ENCODE measurements around the gene MAP7D2. TPM values are rescaled to one million over a fixed set of nuclear protein-coding genes. Genes with fewer than 3 reads are reported as not detected.

The MAP7D2 gene
- total and polyA plus RNA-seq, 2 of the 13 experiments (the other 11 are each of a cell fraction or from before 2014, with no cell fraction given): 9.6 to 10.5 TPM

DNA sequence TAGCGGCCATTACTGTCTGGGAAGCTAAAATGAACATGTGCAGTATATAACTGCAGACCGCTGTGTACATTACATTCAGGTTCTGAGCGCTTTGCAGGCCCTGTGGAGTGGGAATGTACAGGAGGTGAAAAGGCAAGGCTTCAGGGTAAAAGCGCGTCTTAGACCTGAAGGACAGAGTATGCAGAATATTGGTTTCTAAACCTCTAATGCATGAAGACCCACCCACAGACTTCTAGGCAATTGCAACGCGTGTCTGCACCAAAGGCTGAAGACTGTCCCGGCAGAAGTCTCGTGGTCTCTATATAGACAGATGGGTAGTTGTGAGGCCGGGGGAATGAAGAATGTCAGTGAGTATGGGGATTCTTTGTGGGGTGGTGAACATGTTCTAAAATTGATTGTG lies 5.4 kb downstream of the MAP7D2 start:
- intact Hi-C loops (cut with micrococcal nuclease; ENCODE audit: unreplicated experiment): no loop called here
- TF ChIP-seq ZNF609 (CRISPR knock-in tag; IDR thresholded peaks at IDR 0.05; ENCODE audit: borderline replicate concordance): no peak
- no peak for TF ChIP-seq HMGXB4 (CRISPR knock-in tag; IDR thresholded peaks at IDR 0.05; ENCODE audit: borderline replicate concordance in 1 of 2, low read depth in 1 of 2)
- TF ChIP-seq ZNF224 (CRISPR knock-in tag; IDR thresholded peaks at IDR 0.05): no peak
- TF ChIP-seq MIER3 (CRISPR knock-in tag; IDR thresholded peaks at IDR 0.05; ENCODE audit: borderline replicate concordance): no peak
- TF ChIP-seq ZNF30 (CRISPR knock-in tag; IDR thresholded peaks at IDR 0.05): no peak
- TF ChIP-seq ZKSCAN5 (CRISPR knock-in tag; IDR thresholded peaks at IDR 0.05): no peak
- TF ChIP-seq PAWR (CRISPR knock-in tag; IDR thresholded peaks at IDR 0.05; ENCODE audit: borderline replicate concordance): no peak
- no peak for TF ChIP-seq MLX (CRISPR knock-in tag; IDR thresholded peaks at IDR 0.05)
- TF ChIP-seq PPARG (CRISPR knock-in tag; conservative IDR thresholded peaks at IDR 0.05): no peak
- Histone ChIP-seq H3K79me2 (ENCODE audit: insufficient read depth, low read length) (peaks cover 5% of the 10 kb centered on the region), H3K36me3 (replicated peaks in 1 of 2; ENCODE audit: control insufficient read depth in 1 of 2, insufficient read depth in 2 of 2, low read length in 2 of 2) (no peaks in the 10 kb centered on the region), H3K9me3 (ENCODE audit: low read length) (no peaks in the 10 kb centered on the region), H4K20me1 (ENCODE audit: insufficient read depth, low read length) (no peaks in the 10 kb centered on the region), H2AFZ (ENCODE audit: low read length) (no peak overlapping the region), H3K9ac (ENCODE audit: insufficient read depth, low read depth, low read length) (no peak overlapping the region), H3K27ac (ENCODE audit: extremely low read length, insufficient read depth, low read length) (no peak overlapping the region), H3K4me2 (ENCODE audit: low read depth, low read length) (no peak overlapping the region), H3K4me1 (ENCODE audit: insufficient read depth, low read length) (peaks cover 17% of the 10 kb centered on the region), H3K27me3 (ENCODE audit: control insufficient read depth in 1 of 2, insufficient read depth in 2 of 2, low read length in 2 of 2) (no peaks in the 10 kb centered on the region), H3K4me3 (replicated peaks in 1 of 3; ENCODE audit: insufficient read depth in 1 of 3, low read depth in 2 of 3, low read length in 3 of 3) (no peak overlapping the region)
- BruUV-seq (replicated peaks): no TSS peak
- FAIRE-seq (no peak), ATAC-seq (no peak), DNase-seq (ENCODE audit: low spot score) (no peak)
- 94% methylated on average over 10 of the region's 10 CpGs for WGBS (ENCODE audit: low lambda C conversion rate)
- ChIA-PET POLR2A (no interaction called here), CTCF (ENCODE audit: low intra/inter-chr PET ratio, low total read pairs) (no interaction called here)
- in situ Hi-C loops (cut with HindIII; ENCODE audit: extremely low pct_ligation_motif_present, low pct_unique_long_range_greater_than_20kb): no loop called here

All from HepG2 (cell line).